Colonic mucosa (tissue), 4 donors: ENCODE results near the gene ROBO1. TPM values are rescaled to one million over a fixed set of nuclear protein-coding genes. Genes with fewer than 3 reads are reported as not detected.

Experiments used
- DNase-seq: peaks from one replicate; pipeline ENCODE4 v3.0.0-alpha.2; 2020
- H3K27ac ChIP-seq: fragments of 200-600 bp; one replicate; pipeline ENCODE4 v1.8.0; 2021
- H3K27me3 ChIP-seq: fragments of 200-600 bp; one replicate; pipeline ENCODE4 v1.8.0; 2021
- H3K36me3 ChIP-seq: fragments of 200-600 bp; one replicate; pipeline ENCODE4 v1.8.0; 2021
- H3K4me1 ChIP-seq: fragments of 200-600 bp; one replicate; pipeline ENCODE4 v1.8.0; 2021; ENCODE audit warnings: mild to moderate bottlenecking
- H3K4me3 ChIP-seq: fragments of 200-600 bp; one replicate; pipeline ENCODE4 v1.8.0; 2021
- H3K9ac ChIP-seq, 2 donors: one replicate each; pipeline ENCODE4 v1.7.0; 2013; ENCODE audit warnings: control low read depth in 2 of 2, low read depth in 2 of 2, low read length in 2 of 2
- H3K9me3 ChIP-seq: fragments of 200-600 bp; one replicate; pipeline ENCODE4 v1.8.0; 2021
- CTCF ChIP-seq: fragments of 200-600 bp; IDR thresholded peaks from one replicate; pipeline ENCODE4 v1.8.0; 2022; ENCODE audit warnings: antibody characterized with exemption, mild to moderate bottlenecking
- intact Hi-C: fragments of 100-400 bp; cut with DNase I; formaldehyde crosslinking; loops from one replicate; pipeline ENCODE4 v1.14.1; 2022
- total RNA-seq, 2 donors: library from RNA; stranded (reverse); fragmentation: NEBNext Ultra II Directional in 1 of 2; extraction: Animal tissue kit (Norgen Biotek cat#: 25700) in 1 of 2; gene quantifications; one replicate each; pipeline ENCODE4 v1.2.1, GENCODE V29; 2021
- donor health status: healthy.
- donor health status: DM: no; HTN: no; CAD: no.
- donor health status: DM: no; HTN: no; CAD: no.

Gene ROBO1
- total RNA-seq, 2 donors from 2014 or later = 8.1 to 9.4 TPM

GRCh38 chr3:78995087-78995486 lies 772.7 kb downstream of the ROBO1 start:
- no peaks in the 10 kb centered on the region for H3K9me3 ChIP-seq
- no peaks in the 10 kb centered on the region for H3K27me3 ChIP-seq
- no peak for DNase-seq
- intact Hi-C loops = no loop called here
- no peak overlapping the region for H3K27ac ChIP-seq
- no peaks in the 10 kb centered on the region for H3K36me3 ChIP-seq
- H3K4me3 ChIP-seq = no peak overlapping the region
- no peak for TF ChIP-seq CTCF
- peaks cover 5% of the 10 kb centered on the region for H3K4me1 ChIP-seq
- no peak overlapping the region for H3K9ac ChIP-seq

GRCh38 chr3:78994174-78995027 lies 773.4 kb downstream of the ROBO1 start:
- Histone ChIP-seq H3K9me3 (no peaks in the 10 kb centered on the region), H3K4me3 (no peak overlapping the region), H3K4me1 (peaks cover 5% of the 10 kb centered on the region), H3K9ac (no peak overlapping the region), H3K27ac (no peak overlapping the region), H3K36me3 (no peaks in the 10 kb centered on the region), H3K27me3 (no peaks in the 10 kb centered on the region)
- no peak for TF ChIP-seq CTCF
- intact Hi-C loops = no loop called here
- DNase-seq = no peak

GRCh38 chr3:78993375-78993774 lies 774.4 kb downstream of the ROBO1 start:
- Histone ChIP-seq H3K27me3 (no peaks in the 10 kb centered on the region), H3K27ac (no peak overlapping the region), H3K9me3 (no peaks in the 10 kb centered on the region), H3K4me3 (no peak overlapping the region), H3K9ac (no peak overlapping the region), H3K4me1 (peaks cover 5% of the 10 kb centered on the region), H3K36me3 (no peaks in the 10 kb centered on the region)
- DNase-seq = no peak
- intact Hi-C loops = no loop called here
- no peak for TF ChIP-seq CTCF

- no peak for DNase-seq
- no peaks in the 10 kb centered on the region for H3K9me3 ChIP-seq
- H3K36me3 ChIP-seq = no peaks in the 10 kb centered on the region
- H3K27me3 ChIP-seq = no peaks in the 10 kb centered on the region
- intact Hi-C loops = no loop called here
- H3K9ac ChIP-seq = no peak overlapping the region
- no peak for TF ChIP-seq CTCF
- peaks cover 5% of the 10 kb centered on the region for H3K4me1 ChIP-seq
- H3K4me3 ChIP-seq = no peak overlapping the region
- H3K27ac ChIP-seq = no peak overlapping the region
These were observed 775.0 kb downstream of the ROBO1 start for GRCh38 chr3:78992830-78993229.

- TF ChIP-seq CTCF = no peak
- intact Hi-C loops = no loop called here
- Histone ChIP-seq H3K36me3 (no peaks in the 10 kb centered on the region), H3K27me3 (no peaks in the 10 kb centered on the region), H3K9me3 (no peaks in the 10 kb centered on the region), H3K4me3 (no peak overlapping the region), H3K9ac (no peak overlapping the region), H3K4me1 (peaks cover 5% of the 10 kb centered on the region), H3K27ac (no peak overlapping the region)
- DNase-seq = no peak
These were observed 775.4 kb downstream of the ROBO1 start for GRCh38 chr3:78992400-78992799.
